ENCODE measurements around the gene GABRG3. TPM values are rescaled to one million over a fixed set of nuclear protein-coding genes. Genes with fewer than 3 reads are reported as not detected.

GABRG3 gene
- total RNA-seq, 4 donors from 2014 or later, result not detected

GRCh38 chr15:27563765-27564370 lies 592.9 kb downstream of the GABRG3 start:
- Histone ChIP-seq H3K4me3 (no peak overlapping the region), H3K9me3 (peaks cover 0 to 21% (median 6%) of the 10 kb centered on the region in 4 donors), H3K27me3 (no peaks in the 10 kb centered on the region), H3K4me1 (no peaks in the 10 kb centered on the region), H3K27ac (replicated peaks in 1 of 4) (no peak overlapping the region), H3K36me3 (no peaks in the 10 kb centered on the region)
- intact Hi-C loops (cut with DNase I), result no loop called here
- WGBS, result 63% methylated on average over 3 of the region's 3 CpGs
- TF ChIP-seq POLR2AphosphoS5 (IDR thresholded peaks at IDR 0.05) (no peak), EP300 (IDR thresholded peaks at IDR 0.05) (no peak), POLR2A (IDR thresholded peaks at IDR 0.05; ENCODE audit: low read depth) (no peak), CTCF (IDR thresholded peaks at IDR 0.05) (no peak)
- DNase-seq (ENCODE audit: extremely low spot score), result peak; percentile 57

- Histone ChIP-seq H3K9me3 (peaks cover 0 to 21% (median 6%) of the 10 kb centered on the region in 4 donors), H3K36me3 (no peaks in the 10 kb centered on the region), H3K4me1 (no peaks in the 10 kb centered on the region), H3K27me3 (no peaks in the 10 kb centered on the region), H3K4me3 (no peak overlapping the region), H3K27ac (replicated peaks in 1 of 4) (no peak overlapping the region)
- no peak for TF ChIP-seq POLR2A (IDR thresholded peaks at IDR 0.05; ENCODE audit: low read depth)
- TF ChIP-seq EP300 (IDR thresholded peaks at IDR 0.05), result no peak
- TF ChIP-seq CTCF (IDR thresholded peaks at IDR 0.05), result no peak
- TF ChIP-seq POLR2AphosphoS5 (IDR thresholded peaks at IDR 0.05), result no peak
- peak; percentile 68 for DNase-seq (ENCODE audit: extremely low spot score)
- intact Hi-C loops (cut with DNase I), result no loop called here
- WGBS, result 82% methylated on average over 2 of the region's 2 CpGs
Observed at GRCh38 chr15:27564656-27565055, 593.7 kb downstream of the GABRG3 start.

GRCh38 chr15:27570746-27571145 lies 599.8 kb downstream of the GABRG3 start:
- intact Hi-C loops (cut with DNase I), result no loop called here
- Histone ChIP-seq H3K4me3 (no peak overlapping the region), H3K9me3 (no peaks in the 10 kb centered on the region), H3K36me3 (no peaks in the 10 kb centered on the region), H3K4me1 (no peaks in the 10 kb centered on the region), H3K27me3 (no peaks in the 10 kb centered on the region), H3K27ac (replicated peaks in 1 of 4) (no peak overlapping the region)
- DNase-seq (ENCODE audit: extremely low spot score), result no peak
- WGBS, result 48% methylated on average over 4 of the region's 4 CpGs
- TF ChIP-seq POLR2A (IDR thresholded peaks at IDR 0.05; ENCODE audit: low read depth) (no peak), EP300 (IDR thresholded peaks at IDR 0.05) (no peak), POLR2AphosphoS5 (IDR thresholded peaks at IDR 0.05) (no peak), CTCF (IDR thresholded peaks at IDR 0.05) (no peak)

- H3K9me3 ChIP-seq, result peaks cover 0 to 3% (median 0%) of the 10 kb centered on the region in 4 donors
- 83% methylated on average over 26 of the region's 26 CpGs for WGBS
Observed at GRCh38 chr15:27573805-27574485, 603.0 kb downstream of the GABRG3 start.

More at GRCh38 chr15:27573805-27574485, 603.0 kb downstream of the GABRG3 start:
- H3K36me3 ChIP-seq, result no peaks in the 10 kb centered on the region
- intact Hi-C loops (cut with DNase I), result no loop called here
- TF ChIP-seq POLR2AphosphoS5 (IDR thresholded peaks at IDR 0.05), result no peak
- no peak for TF ChIP-seq EP300 (IDR thresholded peaks at IDR 0.05)
- no peak for TF ChIP-seq CTCF (IDR thresholded peaks at IDR 0.05)
- TF ChIP-seq POLR2A (IDR thresholded peaks at IDR 0.05; ENCODE audit: low read depth), result no peak
- H3K4me1 ChIP-seq, result no peaks in the 10 kb centered on the region
- H3K27ac ChIP-seq (replicated peaks in 1 of 4), result no peak overlapping the region
- H3K27me3 ChIP-seq, result no peaks in the 10 kb centered on the region
- DNase-seq (ENCODE audit: extremely low spot score), result peak; percentile 74
- H3K4me3 ChIP-seq, result no peak overlapping the region
